HG03565 (cell line): ENCODE measurements around the gene CD300LG.
"Not testable (repeated sequence)": the region's sequence is repeated elsewhere in the genome, so short reads cannot be mapped to it uniquely, and the experiment has no call there.

ENCODE experiments used
- ATAC-seq: cut with Tn5 transposase; IDR thresholded peaks from one replicate; pipeline ENCODE4 v1.9.1; 2021; ENCODE audit warnings: mild to moderate bottlenecking, moderate library complexity; ENCODE audit not compliant: unreplicated experiment

CD300LG gene

DNA sequence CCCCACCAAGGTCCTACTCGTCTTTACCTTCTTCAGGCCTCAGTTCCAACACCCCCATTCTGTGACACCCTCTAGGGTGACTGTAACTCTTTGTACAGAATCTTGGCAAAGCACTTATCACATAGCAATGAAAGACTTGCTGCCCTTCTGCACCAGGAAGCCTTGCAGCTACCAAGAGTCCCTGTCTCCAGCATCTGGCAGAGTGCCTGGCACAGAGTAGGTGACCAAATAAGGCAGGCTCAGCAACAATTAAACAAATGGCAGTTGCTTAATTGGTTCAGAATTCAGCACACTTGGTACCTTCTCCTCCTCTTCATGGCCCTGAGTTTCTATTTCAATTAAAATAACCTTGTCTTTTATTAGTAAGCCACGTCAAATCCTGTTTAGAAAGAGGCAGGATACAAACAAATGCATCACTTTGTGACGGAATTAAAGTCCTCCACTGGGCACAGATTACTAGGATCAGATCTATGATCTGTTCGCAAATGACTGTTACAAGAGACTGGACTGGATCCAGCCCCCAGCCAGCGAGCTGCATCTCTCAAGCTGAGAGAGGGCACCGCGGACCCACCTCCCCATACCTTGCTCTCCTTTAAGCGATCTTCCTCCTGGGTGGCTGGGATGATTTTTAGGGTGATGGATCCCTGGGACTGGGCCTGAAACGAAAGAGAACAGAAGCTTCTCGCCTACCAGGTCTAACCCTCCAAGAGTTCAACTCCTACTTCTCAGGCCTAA, 23.5 kb upstream of the CD300LG start:
- no peak for ATAC-seq

DNA sequence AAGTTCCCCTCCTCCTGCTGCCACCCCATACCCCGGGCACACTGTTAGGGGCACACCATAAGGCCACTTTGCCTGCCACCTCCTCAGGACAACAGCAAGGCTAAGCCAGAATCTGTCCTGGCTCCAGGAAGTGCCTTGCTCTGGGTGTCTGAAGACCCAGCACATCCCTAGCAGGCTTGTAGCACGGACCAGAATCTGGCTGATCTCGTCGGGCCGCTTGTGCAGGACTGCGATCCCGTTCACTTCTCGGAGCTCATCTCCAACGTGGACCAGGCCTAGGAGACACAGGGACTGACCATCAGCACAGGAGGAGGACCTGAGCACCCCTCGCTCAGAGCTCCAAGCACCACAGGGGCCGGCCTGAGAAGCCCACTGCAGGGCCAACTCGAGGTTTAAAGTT, 21.4 kb upstream of the CD300LG start:
- ATAC-seq: no peak

DNA sequence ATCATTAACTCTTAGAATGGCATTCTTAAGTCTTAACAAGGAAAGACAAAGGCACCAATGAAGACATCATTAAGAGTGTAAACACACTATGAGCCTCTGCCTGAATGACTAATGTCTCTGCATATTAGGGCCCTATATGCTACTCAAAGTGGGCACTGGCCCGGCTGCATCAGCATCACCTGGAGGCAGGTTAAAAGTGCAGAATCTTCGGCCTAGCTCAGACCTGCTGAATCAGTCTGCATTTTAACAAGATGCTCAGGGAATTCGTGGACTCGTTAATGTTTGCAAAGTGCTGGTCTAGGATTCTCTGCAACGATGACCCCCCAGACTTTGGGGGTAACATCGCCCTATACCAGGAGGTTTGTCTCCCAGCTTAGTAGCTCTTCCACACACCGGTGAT, 20.8 kb upstream of the CD300LG start:
- ATAC-seq: no peak

DNA sequence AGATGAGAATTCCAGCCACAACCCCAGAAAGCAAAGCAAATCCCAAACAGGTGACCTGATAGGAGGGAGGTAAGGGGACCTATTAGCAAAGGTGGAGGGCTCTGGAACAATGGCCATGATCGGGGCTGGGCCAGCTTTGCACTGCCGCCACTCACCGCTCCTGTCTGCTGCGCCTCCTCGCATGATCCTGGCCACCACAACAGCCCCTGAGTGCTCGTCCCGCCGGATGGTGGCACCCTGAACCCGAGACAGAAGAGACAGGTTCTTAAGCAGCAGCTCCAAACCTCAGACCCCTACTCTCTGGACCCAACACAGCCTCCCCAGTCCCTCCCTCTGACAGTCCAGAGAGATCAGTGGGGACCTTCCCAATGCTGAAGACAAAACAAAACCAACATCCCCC, 19.4 kb upstream of the CD300LG start:
- no peak for ATAC-seq

DNA sequence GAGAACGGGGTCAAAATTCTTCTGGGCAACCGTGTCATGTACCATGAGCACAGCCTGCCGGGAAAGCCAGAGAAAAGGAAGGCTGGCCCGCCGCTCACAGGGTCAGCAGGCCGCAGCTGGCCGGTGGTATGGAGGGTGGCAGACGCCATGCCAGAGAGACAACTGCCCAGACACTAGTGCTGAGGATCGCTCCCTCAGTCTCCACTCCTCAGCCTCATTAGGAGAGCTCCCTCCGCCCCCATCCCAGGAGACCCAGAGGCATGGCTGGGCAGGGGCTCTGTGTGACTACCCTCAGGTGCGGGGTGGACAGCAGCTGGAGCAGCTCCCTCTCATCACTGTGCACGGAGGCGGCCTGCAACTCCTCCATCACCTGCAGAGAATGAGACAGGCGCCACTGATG, 17.2 kb upstream of the CD300LG start:
- no peak for ATAC-seq

DNA sequence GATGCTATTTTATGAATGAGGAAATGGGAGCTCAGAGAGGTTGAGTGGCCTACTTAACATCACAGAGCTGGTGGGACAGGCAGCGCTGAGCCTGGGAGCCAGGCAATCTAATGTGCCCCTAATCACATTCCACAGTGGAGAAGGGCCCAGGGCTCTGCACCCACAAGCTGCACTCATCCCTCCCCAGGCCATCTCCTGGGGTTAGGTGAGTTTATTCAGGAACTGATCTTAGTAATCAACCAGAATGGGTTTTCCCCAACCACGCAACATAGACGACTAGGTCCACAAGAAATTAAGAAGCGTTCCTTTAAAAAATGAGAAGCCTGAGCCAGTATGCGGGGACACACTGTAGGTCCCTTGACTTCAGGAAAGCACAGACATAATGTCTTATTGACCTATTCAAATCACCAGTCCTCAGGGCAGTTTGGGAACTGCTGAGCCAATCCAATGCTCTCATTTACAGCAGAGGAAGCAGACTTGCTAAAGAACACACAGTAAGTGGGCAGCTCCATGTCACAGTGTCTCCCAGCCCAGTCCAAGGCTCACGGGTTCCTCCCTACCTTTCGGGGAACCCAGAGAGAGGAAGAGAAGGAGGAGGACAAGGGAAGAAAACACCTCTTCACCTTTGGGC, 16.4 kb upstream of the CD300LG start:
- ATAC-seq: no peak

DNA sequence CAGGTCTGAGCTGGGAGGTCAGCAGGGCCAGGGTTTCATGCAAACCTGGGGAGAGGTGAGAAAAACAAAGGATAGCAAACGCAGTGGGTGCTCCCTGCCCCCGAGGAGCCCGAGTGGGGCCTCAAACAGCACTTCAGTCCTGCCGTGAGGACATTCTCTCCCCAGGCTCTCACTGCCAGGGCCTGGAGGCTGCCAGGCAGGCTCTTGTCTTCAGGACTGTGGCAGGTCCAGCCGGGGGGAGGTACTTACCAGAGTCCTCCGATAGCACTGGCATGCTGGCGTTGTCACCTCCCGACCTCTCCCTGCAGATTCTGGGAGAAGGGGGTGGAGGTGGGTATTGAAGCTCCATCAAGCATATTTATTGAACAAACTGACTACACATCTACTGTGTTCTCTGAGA, 15.3 kb upstream of the CD300LG start:
- ATAC-seq: no peak

DNA sequence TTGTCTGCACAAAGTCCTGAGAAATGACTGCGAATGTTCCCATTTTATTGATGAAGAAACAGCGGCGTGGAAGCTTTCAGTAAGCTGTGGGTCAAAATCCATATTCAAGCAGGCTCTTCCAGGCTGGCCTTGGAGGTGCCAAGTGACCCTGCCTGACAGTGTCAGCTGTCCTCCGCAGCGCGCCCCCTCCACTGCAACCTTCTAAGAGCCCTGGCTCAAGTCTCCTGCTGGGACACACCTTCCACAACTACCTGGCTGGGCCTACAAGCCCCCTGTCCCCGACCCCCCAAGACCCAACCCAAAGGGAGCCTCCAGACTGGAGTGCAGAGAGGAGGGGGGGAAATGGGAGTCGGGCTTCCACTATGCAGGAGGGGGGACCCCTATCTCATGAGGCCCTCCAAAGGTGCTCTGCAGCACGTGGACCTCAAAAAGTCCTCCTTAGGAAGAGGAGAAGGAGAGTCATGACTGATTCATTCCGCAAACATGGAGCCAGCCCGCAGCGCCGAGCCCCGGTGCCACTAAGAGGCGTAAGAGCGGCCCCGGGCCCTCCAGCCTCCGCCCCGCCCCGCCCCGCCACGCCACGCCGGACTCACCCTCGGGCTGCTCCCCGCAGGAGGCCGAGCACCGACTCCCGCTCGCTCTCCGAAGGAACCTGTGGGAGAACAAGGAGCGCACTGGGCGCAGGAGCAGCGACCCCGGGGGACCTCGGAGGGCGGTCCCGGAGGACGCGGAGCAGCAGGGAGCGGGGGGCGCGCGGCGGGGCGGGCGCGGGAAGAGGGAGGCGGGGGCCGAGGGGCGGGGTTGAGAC, 14.6 kb upstream of the CD300LG start:
- no peak for ATAC-seq

DNA sequence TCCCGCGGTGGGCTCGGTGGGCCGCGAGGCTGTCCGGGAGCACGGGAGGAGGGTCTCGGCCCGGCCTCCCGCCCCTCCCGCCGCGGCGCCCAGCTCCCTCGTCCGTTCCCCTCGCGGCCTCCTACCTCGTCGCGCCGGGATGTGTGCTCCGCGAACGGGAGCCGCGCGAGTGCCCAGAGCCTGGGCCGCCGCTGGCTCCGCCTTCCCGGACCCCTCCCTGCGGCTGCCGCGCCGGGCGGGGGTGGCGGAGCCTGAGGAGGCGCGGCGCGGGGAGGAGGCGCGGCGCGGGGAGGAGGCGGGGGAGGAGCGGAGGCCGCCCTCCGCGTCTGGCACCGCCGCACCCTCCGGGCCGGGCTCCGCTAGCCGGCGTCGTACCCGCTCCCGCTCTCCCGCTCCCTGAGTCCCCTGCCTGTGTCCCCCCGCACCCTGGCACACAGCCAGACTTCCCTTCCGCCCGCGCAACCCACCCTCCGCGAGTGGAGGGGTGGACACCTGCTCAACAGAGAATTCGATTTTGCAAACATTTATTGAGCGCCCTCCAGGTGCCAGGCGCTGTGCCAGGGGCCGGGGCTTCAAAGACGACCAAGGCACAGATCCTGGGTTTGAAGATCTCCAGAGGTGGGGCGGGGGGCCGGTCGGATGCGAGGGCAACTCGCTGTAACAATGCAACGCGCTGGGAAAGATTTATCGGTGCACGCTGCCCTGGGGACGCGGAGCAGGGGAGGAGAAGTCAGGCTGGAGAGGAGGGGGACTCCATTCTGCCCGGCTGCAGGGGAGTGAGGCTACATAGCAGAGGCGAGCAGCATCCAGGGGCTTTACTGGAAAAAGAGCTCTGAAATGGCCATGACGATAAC, 13.8 kb upstream of the CD300LG start, which contains the start of gene MPP3:
TSS of gene MPP3 (minus strand) at position 171 of the 854 bp plus-strand sequence. CDS start 1,240 bp downstream, outside the sequence.
- no peak for ATAC-seq

DNA sequence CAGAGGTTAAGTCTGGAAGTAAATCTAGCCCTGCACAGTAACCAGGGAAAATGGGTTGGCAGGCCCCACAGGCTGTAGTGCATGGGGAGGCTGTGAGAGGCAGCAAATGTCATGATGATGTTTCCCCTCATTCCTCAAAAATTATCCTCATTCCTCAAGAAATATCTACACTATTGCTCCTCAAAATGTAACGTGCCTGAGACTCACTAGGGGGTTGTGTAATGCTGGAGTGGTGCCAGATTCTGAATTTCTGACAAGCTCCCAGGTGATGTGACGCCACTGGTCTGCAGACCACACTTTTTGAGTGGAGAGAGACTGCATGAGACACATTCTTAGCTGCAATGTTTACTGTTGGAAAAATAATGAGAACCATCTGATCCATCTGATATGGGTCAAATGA, 12.9 kb upstream of the CD300LG start:
- no peak for ATAC-seq

DNA sequence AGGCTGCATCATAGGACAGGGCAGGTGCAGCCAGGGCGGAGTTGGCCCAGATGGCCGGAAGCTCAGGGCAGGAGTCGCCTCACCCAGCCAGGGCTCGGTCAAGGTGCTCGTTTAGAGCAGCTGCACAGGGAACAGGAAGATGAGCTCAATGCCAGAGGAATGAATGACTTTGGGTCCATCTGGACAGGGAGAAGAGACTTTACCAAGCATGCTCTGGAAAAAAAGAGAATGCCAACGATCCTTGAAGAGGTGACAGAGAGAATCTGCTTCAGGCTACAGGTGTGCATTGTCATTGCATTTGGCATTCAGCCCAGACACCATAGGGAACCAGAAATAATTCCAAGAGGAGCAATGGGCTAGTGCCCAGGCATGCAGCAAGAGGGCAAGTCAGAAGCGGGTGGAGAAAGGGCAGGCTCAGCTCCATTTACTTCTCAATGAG, 7.3 kb upstream of the CD300LG start:
- no peak for ATAC-seq

DNA sequence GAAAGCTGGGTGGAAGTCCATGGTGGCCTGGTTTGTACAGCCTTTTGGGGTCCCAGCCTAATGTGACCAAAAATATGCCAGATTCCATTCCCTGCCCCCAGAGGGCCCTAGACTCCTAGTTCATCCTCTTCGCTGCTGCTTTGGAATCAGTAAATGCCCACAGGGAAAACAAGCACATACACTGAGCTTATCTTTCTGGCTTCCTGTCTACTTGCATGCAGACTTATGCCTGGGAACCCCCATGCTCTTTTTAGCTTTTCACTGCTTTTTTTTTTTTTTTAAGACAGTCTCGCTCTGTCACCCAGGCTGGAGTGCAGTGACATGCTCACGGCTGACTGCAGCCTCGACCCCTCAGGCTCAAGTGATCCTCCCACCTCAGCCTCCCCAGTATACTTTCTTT, 6.2 kb upstream of the CD300LG start:
- ATAC-seq: no peak

DNA sequence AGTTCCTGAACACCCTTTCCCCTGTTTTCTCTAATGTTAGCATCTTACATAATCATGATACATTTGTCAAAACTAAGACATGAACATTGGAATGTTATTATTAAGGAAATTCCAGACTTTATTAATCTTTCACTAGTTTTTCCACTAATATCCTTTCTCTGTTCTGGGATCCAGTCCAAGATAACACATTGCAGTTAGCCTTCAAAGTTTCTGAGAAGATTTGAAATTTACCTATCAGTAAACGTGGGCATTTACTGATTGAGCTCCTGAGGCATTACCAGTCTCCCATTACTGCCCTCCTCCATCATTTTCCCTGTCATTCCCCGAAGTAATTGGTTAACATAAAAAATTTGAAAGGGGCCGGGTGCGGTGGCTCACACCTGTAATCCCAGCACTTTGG, 5.7 kb upstream of the CD300LG start:
- no peak for ATAC-seq

DNA sequence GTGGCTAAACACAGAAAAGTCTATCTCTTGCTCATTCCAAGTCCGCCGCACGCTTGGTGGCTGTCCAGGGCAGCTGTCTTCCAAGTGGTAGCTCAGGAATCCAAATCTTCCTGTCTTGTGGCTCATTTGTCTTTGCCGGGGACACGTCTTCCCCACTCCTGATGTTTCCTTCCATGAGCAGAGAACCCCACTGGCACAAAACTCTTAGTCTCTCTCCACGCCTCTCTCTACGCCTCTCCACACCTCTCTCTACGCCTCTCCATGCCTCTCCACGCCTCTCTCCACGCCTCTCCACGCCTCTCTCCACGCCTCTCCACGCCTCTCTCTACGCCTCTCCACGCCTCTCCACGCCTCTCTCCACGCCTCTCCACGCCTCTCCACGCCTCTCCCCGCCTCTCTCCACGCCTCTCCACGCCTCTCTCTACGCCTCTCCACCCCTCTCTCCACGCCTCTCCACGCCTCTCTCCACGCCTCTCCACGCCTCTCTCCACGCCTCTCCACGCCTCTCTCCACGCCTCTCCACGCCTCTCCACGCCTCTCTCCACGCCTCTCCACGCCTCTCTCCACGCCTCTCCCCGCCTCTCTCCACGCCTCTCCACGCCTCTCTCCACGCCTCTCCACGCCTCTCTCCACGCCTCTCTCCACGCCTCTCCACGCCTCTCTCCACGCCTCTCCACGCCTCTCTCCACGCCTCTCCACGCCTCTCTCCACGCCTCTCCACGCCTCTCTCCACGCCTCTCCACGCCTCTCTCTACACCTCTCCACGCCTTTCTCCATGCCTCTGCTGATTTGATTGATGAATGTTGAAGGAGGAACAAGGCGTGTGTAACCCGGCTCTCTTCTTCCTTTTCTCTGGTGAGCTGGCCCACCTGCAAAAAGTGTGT, 4.6 kb upstream of the CD300LG start:
- ATAC-seq: not testable (repeated sequence)

DNA sequence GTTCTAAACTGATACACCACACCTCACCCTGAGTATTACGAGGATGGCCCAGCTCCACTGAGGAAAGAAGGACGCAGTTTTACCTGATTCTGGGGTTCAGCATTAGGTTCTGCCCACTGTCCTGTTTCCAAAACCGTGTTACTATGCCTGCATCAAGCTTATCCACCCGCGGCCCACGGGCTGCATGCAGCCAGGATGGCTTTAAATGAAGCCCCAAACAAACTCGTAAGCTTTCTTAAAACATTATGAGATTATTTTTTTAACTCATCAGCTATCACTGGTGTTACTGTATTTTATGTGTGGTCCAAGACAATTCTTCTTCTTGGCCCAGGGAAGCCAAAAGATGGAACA, 4.0 kb upstream of the CD300LG start:
- ATAC-seq: no peak

DNA sequence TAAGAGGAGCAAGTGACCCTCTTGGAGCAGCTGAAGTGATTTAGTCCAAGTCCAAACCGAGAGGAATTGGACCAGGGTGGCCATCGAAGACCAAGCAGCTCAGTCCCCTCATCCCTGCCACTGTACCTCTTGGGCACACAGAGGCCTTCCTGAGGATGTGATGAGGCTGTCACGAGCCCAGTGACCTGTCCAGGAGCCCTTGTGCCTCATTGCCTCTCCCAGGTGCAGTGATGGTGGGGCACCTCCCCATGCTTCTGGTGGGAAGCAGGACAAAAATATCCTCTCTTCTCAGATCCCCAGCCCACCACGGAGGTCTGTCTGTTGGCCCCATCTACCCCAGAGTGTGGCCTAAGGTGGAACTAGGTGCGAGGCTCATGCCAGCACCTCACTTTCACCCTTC, 2.7 kb upstream of the CD300LG start:
- ATAC-seq: no peak

DNA sequence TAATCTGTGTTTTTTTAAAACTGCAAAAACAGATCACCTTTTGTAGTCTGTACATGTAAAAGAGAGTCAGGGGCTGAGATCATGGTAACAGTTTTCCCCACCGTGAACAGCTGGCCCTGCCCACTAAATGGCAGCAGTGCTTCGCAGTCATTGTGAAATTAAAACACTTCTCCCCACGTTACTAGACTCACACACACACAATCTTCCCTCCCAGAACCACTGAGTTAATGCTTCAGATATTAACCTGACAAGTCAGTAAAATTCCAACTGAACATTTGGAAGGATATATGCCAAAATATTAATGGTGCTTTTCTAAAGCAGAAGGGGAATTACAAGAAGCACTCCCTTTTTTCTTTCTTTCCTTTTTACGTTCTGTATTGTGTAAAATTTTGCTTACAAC, 1.2 kb upstream of the CD300LG start:
- no peak for ATAC-seq

DNA sequence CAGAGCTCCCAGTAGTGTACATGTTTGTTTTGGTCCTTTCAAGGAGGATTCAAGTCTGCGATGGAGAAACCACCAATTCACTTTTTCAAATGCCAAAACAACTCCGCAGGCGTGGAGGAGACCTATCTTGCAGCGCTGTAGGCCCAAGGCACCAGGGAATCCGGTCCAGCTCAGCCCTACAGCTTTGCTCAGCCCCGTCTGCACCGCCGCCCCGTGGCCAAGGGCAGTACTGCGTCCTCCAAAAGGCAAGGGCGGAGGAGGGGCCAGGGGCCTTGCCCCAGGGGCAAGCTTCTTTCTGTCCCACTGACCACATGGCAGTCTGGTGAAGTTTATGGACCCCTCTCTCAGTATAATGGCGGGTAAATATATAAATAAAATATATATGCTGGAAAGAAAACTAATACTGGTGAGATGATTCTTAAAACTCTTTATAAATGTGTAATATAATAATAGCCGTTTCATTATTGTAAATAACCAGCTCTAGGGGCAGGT, 709 bp upstream of the CD300LG start:
- no peak for ATAC-seq

DNA sequence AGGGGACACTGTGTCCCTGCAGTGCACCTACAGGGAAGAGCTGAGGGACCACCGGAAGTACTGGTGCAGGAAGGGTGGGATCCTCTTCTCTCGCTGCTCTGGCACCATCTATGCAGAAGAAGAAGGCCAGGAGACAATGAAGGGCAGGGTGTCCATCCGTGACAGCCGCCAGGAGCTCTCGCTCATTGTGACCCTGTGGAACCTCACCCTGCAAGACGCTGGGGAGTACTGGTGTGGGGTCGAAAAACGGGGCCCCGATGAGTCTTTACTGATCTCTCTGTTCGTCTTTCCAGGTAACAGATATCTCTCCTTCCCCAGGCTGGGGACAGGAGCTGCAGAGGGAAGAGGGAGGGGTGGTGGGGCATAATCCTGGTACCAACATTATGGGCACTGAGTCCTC, 1.6 kb downstream of the CD300LG start:
- no peak for ATAC-seq

DNA sequence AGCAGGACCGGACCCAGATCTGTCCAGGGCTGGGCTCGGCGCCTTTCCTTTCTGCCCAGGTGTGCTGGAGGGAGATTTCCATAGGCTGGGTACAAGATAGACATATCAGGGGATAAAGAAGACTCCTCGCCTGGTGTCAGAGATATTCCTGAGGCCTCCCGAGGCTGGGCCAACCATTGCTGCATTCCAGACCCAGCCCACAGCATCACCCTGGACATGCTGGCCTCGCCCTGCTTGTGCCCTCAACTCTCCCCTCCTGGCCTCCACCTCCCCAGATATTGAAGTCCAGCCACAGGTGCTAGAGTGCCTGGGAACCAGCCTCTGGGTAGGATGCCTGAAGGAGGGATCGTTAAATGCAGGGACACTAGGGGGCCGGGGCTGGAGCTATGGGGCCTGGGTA, 2.1 kb downstream of the CD300LG start:
- no peak for ATAC-seq
